Loucy (cell line): ENCODE measurements around the gene FAAP24.
"Not testable (repeated sequence)": the region's sequence is repeated elsewhere in the genome, so short reads cannot be mapped to it uniquely, and the experiment has no call there.

Experiments
- H2AFZ ChIP-seq: fragments of 200-600 bp; sonication (generic); 2 replicates; pipeline ENCODE4 v1.6.0; 2016; ENCODE audit warnings: antibody characterized with exemption, mild to moderate bottlenecking, low read length, moderate library complexity
- H3F3A ChIP-seq: fragments of 200-600 bp; 2 replicates; pipeline ENCODE4 v1.6.0; 2016; ENCODE audit warnings: antibody characterized with exemption, low read depth, mild to moderate bottlenecking
- H3K27me3 ChIP-seq: fragments of 200-600 bp; sonication (generic); 2 replicates; pipeline ENCODE4 v1.6.1; 2014; ENCODE audit warnings: low read length, mild to moderate bottlenecking; ENCODE audit not compliant: insufficient read depth, poor library complexity, severe bottlenecking
- H3K36me3 ChIP-seq: fragments of 200-600 bp; sonication (generic); 2 replicates; pipeline ENCODE4 v1.6.1; 2016; ENCODE audit warnings: low read length; ENCODE audit not compliant: insufficient read depth
- H3K4me1 ChIP-seq: fragments of 200-600 bp; sonication (generic); 2 replicates; pipeline ENCODE4 v1.5.1; 2014; ENCODE audit warnings: low read length, mild to moderate bottlenecking; ENCODE audit not compliant: insufficient read depth, poor library complexity, severe bottlenecking
- H3K4me2 ChIP-seq: fragments of 200-600 bp; sonication (generic); 2 replicates; pipeline ENCODE4 v1.6.0; 2014; ENCODE audit warnings: antibody characterized with exemption, low read length, low read depth, mild to moderate bottlenecking; ENCODE audit not compliant: poor library complexity, severe bottlenecking
- H3K4me3 ChIP-seq: fragments of 200-600 bp; sonication (generic); 2 replicates; pipeline ENCODE4 v1.5.1; 2014; ENCODE audit warnings: low read length, mild to moderate bottlenecking, mixed read lengths; ENCODE audit not compliant: poor library complexity, severe bottlenecking
- H3K79me2 ChIP-seq: fragments of 200-600 bp; sonication (generic); 2 replicates; pipeline ENCODE4 v1.6.1; 2014; ENCODE audit warnings: low read length; ENCODE audit not compliant: insufficient read depth
- H3K9ac ChIP-seq: fragments of 200-600 bp; sonication (generic); 2 replicates; pipeline ENCODE4 v1.6.0; 2014; ENCODE audit warnings: mild to moderate bottlenecking, low read depth, low read length, moderate library complexity; ENCODE audit not compliant: poor library complexity, severe bottlenecking
- H3K9me2 ChIP-seq: fragments of 200-600 bp; sonication (generic); replicated peaks from 2 replicates; pipeline ENCODE4 v1.6.1; 2016; ENCODE audit warnings: low read depth, low read length, mixed read lengths
- H3K9me3 ChIP-seq: fragments of 200-600 bp; sonication (generic); 2 replicates; pipeline ENCODE4 v1.6.1; 2014; ENCODE audit warnings: mild to moderate bottlenecking, antibody characterized with exemption, low read length, low read depth; ENCODE audit not compliant: insufficient read depth
- H4K20me1 ChIP-seq: fragments of 200-600 bp; sonication (generic); 2 replicates; pipeline ENCODE4 v1.6.0; 2014; ENCODE audit warnings: antibody characterized with exemption, low read length, mild to moderate bottlenecking; ENCODE audit not compliant: insufficient read depth, poor library complexity, severe bottlenecking
- CTCF ChIP-seq: fragments of 200-600 bp; sonication (generic); conservative IDR thresholded peaks from 2 replicates; pipeline ENCODE4 v1.5.1; 2014; ENCODE audit warnings: mild to moderate bottlenecking, antibody characterized with exemption, low read length
- EZH2phosphoT487 ChIP-seq: fragments of 200-600 bp; IDR thresholded peaks from 2 replicates; pipeline ENCODE4 v1.6.1; 2018; ENCODE audit warnings: antibody characterized with exemption, mild to moderate bottlenecking, moderate library complexity, borderline replicate concordance

FAAP24 gene

GRCh38 chr19:33005440-33005839 lies 33.4 kb downstream of the FAAP24 start:
- Histone ChIP-seq H3K9me3 (no peaks in the 10 kb centered on the region), H3K4me1 (peaks cover 3% of the 10 kb centered on the region), H4K20me1 (no peaks in the 10 kb centered on the region), H3K79me2 (no peaks in the 10 kb centered on the region), H2AFZ (no peak overlapping the region), H3K4me3 (no peak overlapping the region), H3F3A (no peaks in the 10 kb centered on the region), H3K4me2 (no peak overlapping the region), H3K27me3 (no peaks in the 10 kb centered on the region), H3K36me3 (no peaks in the 10 kb centered on the region), H3K9ac (no peak overlapping the region), H3K9me2 (no peaks in the 10 kb centered on the region)
- no peak for TF ChIP-seq CTCF
- TF ChIP-seq EZH2phosphoT487, result no peak

GRCh38 chr19:33008738-33009137 lies 36.7 kb downstream of the FAAP24 start:
- no peaks in the 10 kb centered on the region for H3K79me2 ChIP-seq
- no peaks in the 10 kb centered on the region for H3K9me3 ChIP-seq
- H2AFZ ChIP-seq, result no peak overlapping the region
- no peak overlapping the region for H3K4me3 ChIP-seq
- no peaks in the 10 kb centered on the region for H3K9me2 ChIP-seq
- no peaks in the 10 kb centered on the region for H3K36me3 ChIP-seq
- H3K9ac ChIP-seq, result no peak overlapping the region
- no peak for TF ChIP-seq EZH2phosphoT487
- TF ChIP-seq CTCF, result no peak
- H3K4me2 ChIP-seq, result no peak overlapping the region
- H3K4me1 ChIP-seq, result no peaks in the 10 kb centered on the region
- H4K20me1 ChIP-seq, result no peaks in the 10 kb centered on the region
- H3F3A ChIP-seq, result no peaks in the 10 kb centered on the region
- H3K27me3 ChIP-seq, result no peaks in the 10 kb centered on the region

- H3K4me2 ChIP-seq, H3F3A ChIP-seq, H3K79me2 ChIP-seq, H3K9ac ChIP-seq, H3K36me3 ChIP-seq, H2AFZ ChIP-seq, H3K9me2 ChIP-seq, H3K4me1 ChIP-seq, H3K9me3 ChIP-seq, H3K4me3 ChIP-seq, H3K27me3 ChIP-seq, H4K20me1 ChIP-seq: not testable (repeated sequence)
Measured at GRCh38 chr19:33010891-33011290, 38.8 kb downstream of the FAAP24 start.

- H4K20me1 ChIP-seq, result no peaks in the 10 kb centered on the region
- no peak for TF ChIP-seq EZH2phosphoT487
- peak; percentile 40; the same call in 1 of the 2 replicates for TF ChIP-seq CTCF
- no peaks in the 10 kb centered on the region for H3K79me2 ChIP-seq
- H3K9me3 ChIP-seq, result no peaks in the 10 kb centered on the region
- H3K27me3 ChIP-seq, result no peaks in the 10 kb centered on the region
- H3K36me3 ChIP-seq, result no peaks in the 10 kb centered on the region
- H3K9me2 ChIP-seq, result no peaks in the 10 kb centered on the region
- H3F3A ChIP-seq, result no peaks in the 10 kb centered on the region
- no peak overlapping the region for H2AFZ ChIP-seq
- no peaks in the 10 kb centered on the region for H3K4me1 ChIP-seq
- H3K4me3 ChIP-seq, result no peak overlapping the region
- H3K9ac ChIP-seq, result no peak overlapping the region
- no peak overlapping the region for H3K4me2 ChIP-seq
Measured at GRCh38 chr19:33022472-33023116, 50.6 kb downstream of the FAAP24 start.
